NCI-H2227 (cell line): ENCODE results near the gene FCGR2B.
A peak's percentile ranks its signal among the peaks of the same experiment; 100 is the strongest.
"Not testable (repeated sequence)": the region's sequence is repeated elsewhere in the genome, so short reads cannot be mapped to it uniquely, and the experiment has no call there.

Experiments used
- DNase-seq: peaks from one replicate; lab custom pipeline; 2025; ENCODE audit not compliant: unreplicated experiment; lab: John Stamatoyannopoulos, UW

The FCGR2B gene

DNA sequence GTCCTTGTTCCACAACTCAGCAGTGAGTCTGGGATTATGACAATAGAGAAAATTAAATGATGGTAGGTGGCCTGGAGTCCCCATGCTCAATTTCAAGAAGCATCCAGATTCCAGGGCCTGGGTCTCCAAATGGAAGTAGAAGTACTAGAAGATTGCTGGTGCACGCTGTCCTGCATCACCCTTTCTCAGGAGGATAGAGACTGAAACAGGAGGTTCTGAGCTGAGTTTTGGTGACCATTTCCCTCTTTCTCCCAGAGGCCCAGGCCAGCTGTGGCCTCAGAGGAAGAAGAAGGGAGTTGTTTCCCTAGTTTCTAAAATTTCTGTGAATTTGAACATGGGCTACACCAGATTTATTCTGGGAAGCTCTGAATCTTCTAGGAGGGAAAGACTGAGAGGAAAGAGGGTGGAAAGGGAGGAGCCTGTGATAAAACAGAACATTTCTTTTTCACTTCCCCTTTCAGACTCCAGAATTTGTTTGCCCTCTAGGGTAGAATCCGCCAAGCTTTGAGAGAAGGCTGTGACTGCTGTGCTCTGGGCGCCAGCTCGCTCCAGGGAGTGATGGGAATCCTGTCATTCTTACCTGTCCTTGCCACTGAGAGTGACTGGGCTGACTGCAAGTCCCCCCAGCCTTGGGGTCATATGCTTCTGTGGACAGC, at the start of gene FCGR2B:
Gene FCGR2B (plus strand): TSS at position 460 of the 656 bp plus-strand sequence. CDS start 99 bp downstream, at position 559.
- not testable (repeated sequence) for DNase-seq

DNA sequence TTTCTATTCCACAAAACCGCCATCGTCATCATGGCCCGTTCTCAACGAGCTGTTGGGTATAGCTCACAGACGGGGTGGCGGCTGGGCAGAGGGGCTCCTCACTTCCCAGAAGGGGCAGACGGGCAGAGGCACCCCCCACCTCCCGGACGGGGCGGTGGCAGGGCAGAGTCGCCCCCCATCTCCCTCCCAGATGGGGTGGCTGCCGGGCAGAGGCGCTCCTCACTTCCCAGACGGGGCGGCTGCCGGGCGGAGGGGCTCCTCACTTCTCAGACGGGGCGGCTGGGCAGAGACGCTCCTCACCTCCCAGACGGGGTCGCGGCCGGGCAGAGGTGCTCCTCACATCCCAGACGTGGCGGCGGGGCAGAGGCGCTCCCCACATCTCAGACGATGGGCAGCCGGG, 46.5 kb upstream of the FCGR2B start:
- DNase-seq, result not testable (repeated sequence)

DNA sequence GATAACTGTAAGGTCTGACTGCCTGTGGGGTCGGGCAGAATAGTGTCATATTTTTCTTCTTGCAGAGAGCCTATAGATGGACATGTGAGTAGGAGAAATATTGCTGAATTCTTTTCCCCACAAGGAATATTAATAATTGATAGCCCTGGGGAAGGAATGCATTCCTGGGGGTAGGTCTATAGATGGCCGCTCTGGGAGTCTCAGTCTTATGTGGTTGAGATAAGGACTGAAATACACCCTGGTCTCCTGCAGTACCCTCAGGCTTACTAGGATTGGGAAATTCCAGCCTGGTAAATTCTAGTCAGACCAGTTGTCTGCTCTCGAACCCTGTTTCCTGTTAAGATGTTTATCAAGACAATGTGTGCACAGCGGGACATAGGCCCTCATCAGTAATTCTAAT, 44.4 kb upstream of the FCGR2B start:
- DNase-seq, result not testable (repeated sequence)

DNA sequence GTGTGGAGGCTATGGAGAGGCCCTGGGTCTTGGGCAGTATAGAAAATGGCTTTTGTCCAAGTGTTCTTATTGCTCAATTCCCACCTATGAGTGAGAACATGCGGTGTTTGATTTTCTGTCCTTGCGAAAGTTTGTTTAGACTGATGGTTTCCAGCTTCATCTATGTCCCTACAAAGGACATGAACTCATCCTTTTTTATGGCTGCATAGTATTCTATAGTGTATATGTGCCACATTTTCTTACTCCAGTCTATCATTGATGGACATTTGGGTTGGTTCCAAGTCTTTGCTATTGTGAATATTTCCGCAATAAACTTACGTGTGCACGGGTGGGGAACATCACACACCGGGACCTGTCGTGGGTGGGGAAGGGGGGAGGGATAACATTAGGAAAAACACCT, 42.5 kb upstream of the FCGR2B start:
- not testable (repeated sequence) for DNase-seq

DNA sequence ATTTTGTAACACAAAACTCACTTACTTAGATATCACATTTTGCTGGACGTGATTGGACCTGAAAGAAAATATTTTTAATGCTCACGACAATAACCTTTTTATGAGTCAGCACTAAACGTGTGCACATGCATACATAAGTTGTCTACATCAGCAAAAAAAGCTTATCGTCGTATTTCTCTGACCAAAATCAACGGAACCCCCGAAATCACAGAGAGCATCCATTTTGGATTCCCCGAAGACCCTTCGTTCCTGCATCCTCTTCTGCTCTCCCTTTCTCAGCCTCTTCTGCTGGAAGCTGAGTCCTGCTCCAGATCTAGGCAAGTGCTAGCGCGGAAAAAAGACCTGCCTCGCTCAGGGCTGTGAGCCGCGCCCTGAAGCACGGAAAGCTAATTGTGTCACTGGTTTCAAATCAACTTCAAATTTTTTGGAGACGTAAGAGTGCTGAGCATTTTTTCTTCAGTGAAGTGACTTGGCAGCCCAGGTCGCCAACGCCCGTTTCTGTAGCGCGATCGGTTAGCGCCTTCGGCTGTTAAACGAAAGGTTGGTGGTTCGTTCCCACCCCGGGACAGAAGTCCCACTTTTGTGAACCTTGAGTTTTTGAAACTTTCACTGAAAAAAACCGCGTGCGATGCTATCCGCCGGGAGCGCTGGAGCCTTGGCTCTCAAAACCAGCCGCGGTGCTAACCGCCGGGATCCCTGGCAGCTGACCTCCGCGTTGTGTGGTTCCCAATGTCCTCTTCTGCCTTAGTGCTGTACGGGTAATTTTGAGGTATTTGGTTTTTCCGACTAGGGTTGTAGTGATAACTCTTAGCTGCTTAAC, 41.6 kb upstream of the FCGR2B start:
- peak; percentile 85 for DNase-seq

DNA sequence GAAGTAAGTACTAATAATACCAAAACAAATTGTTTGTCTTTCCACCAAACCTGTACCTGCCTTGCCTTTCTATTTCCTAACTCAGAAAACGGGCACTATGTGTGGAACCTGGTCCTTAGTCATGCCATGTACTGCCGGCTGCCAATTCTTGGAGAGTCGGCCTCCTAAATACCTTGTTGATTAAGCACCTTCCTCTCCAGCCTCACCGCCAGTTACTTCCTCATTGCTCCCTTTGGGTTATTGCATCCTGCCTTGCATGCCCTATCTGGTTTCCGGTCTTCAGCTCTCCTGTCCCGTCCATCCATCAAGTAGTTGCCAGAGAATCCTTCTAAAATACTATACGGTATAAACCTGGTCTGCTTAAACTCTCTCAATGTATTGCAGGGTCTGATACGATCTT, 40.9 kb upstream of the FCGR2B start:
- DNase-seq, result not testable (repeated sequence)

DNA sequence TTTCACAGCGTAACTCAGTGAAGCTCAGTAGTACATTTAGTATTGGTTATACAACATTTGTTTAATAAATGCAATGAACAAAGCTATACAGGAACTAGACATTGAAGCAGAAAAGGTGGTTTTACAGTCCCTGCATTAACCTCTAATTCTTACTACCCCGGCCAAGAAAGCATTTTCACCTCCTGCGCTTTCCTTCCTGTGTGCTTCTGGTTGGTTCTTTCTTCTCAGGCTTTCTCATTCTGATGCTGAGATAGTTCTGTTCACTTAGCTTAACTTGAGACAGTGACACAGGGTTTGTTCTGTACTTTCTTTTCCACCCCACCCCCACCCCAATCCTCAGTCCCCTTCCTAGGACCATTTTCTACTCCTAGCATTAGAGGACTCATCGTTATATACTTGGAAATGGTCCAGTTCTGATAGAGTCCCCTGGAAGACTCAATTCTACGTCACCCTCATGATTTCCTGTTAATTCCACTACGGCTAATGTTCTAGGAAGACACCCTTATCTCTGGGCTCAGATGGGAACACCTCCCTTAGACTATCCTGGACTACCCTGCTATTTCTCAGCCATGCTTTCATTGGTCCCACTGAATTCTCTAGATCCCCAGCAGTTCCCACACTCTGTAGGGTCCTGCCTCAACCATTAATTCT, 39.4 kb upstream of the FCGR2B start:
- not testable (repeated sequence) for DNase-seq

DNA sequence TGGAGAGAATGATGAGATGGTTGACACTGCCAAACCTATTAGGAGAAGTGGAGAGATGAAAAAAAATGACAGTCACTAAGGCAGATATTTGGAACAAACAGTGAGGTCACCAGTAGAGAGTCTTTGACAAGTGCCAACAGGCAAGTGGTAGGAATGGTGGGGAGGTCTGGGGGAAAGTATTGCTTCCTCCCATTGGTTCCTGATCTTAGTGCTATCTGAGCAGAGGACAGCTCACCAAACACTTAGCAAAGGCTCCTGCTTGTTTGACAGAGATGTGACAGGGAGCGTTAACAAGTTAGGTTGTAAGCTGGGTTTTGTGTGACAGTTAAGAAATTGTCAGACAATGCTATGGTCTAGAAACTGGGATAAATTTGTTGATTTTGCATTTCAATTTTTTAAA, 38.3 kb upstream of the FCGR2B start:
- not testable (repeated sequence) for DNase-seq

DNA sequence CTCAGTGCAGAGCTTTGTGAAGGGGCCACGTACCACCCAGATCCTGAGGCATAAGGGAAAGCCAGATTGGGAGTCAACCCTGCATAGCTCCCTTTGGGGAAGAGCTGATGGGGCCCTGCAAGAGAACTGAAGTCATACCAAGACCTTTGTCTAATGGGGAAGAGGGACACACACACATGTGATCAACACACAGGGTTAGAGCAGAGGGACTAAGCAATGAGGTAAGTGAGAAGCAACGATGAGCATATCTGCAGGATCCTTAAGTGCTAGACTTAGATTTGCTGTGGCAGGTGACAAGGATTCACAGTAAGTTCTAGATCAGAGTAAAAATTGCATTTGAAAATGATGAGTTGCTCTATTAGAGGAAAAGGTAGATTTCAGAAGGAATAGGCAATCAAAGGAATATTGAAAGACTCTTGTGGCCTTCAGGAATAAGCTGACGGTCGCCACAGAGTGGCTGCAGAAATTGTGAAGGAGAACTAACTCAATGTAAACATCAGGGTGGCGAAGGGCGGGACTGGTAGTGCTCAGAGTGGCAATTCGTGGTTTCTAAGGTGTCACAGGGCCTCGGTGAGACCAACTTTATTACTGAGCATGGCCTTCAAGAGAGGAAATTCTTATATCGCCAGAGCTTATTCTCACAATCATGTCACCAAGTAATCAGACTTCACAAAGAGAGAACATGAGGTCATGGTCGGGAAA, 36.3 kb upstream of the FCGR2B start:
- DNase-seq, result not testable (repeated sequence)

DNA sequence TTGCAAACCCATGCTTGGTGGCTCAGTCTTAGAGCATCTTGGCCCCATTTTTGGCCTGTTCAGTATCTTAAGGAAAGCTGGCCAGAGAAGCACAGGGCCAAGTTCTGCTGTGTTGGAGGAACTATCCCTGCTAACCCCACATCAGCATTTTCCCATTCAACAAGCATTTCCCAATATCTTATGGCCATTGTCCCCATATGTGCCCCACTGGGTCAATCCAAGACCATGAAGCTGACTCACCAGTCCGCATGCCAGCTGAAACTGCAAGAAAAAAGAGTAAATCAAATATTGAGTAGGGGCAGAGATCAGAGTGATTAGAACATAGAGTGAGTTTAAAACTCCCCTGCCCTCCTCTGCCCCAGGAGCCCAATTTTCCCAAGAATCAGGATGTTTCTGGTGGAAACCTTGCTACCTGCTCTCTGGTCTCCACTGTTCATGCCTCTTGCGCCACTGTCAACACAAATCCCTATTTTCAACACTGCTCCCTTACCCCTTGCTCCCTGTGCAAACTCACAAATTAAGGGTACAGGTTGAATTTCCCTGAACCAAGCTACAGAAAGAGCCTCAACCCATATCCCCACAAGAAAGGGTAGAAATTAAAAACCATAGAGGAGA, 32.7 kb upstream of the FCGR2B start:
- not testable (repeated sequence) for DNase-seq

DNA sequence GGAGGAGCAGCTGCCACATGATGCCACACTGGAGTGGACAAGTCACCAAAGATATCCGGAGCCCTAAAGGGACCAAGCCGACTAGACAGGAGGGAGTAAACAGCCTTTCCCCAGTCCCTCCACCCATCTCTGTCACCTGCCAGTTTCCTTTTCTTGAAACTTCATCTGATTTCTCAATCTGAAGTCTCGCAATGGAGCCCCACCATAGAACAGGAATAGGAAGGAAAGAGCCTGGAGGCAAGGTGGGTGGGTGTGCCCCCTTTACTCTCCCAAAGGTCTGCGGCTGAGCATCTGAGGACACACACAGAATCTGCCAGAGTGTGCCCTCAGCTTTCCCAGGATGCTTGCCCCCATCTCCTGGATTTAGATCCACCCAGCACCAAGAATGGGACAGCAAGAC, 31.9 kb upstream of the FCGR2B start, which contains the start of gene FCGR3B:
Gene FCGR3B (minus strand): TSS at position 101 of the 400 bp plus-strand sequence. CDS start 82 bp downstream, at position 19.
- DNase-seq, result no peak

DNA sequence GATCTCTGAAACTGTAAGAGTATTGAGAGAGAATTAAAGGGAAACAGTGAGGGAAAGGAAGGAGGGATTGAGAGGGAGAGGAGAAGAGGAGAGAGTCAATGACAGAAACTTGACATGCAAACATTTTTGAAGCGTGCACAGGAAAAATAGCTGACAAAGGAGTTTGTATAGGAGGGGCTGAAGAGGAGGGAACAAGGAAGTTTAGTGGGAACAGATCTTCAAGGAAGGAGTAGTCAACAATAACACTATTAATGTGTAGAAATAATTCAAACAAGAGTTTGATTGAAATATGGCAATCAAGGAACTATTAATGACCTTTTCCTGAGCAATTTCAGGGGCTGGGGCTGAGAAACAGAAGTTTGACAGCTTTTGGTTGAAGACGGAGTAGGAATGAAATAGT, 27.9 kb upstream of the FCGR2B start:
- DNase-seq, result not testable (repeated sequence)

DNA sequence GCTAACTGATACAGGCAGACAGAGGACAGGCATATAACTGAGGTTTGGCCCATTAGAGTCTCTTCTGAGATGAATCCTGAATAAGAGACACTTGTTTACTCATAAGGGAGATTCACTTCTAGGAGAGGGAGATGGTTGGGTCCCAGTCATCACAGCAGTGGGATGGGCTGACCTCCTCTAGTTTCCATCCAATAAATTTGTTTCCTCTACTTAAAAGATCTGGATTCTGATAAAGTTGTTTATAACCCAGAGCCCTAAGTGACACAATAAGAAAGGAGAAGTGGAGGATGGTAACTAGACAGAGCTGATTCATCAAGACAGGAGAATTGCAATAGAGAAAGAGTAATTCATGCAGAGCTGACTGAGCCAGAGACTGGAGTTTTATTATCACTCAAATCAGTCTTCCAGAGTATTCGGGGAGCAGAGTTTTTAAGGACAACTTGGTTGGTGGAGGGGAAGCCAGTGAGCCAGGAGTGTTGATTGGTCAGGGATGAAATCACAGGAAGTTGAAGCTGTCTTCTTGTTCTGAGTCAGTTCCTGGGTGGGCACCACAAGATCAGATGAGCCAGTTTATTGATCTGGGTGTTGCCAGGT, 26.7 kb upstream of the FCGR2B start:
- DNase-seq, result not testable (repeated sequence)

DNA sequence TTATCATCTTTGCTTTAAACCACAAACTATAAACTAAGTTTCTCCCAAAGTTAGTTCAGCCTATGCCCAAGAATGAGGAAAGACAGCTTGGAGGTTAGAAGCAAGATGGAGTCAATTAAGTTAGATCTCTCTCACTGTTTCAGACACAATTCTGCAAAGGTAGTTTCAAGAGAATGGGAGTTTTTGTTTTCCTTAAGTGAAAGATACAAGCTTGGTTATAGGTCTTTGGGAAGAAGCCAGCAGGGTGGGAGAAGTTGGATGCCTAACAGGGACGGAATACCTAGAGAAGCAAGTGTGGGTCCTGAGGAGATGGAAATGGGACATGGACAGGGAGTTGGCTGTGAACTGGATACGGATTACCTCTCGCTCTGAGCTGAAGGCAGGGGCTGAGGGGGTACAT, 26.0 kb upstream of the FCGR2B start:
- DNase-seq, result not testable (repeated sequence)

DNA sequence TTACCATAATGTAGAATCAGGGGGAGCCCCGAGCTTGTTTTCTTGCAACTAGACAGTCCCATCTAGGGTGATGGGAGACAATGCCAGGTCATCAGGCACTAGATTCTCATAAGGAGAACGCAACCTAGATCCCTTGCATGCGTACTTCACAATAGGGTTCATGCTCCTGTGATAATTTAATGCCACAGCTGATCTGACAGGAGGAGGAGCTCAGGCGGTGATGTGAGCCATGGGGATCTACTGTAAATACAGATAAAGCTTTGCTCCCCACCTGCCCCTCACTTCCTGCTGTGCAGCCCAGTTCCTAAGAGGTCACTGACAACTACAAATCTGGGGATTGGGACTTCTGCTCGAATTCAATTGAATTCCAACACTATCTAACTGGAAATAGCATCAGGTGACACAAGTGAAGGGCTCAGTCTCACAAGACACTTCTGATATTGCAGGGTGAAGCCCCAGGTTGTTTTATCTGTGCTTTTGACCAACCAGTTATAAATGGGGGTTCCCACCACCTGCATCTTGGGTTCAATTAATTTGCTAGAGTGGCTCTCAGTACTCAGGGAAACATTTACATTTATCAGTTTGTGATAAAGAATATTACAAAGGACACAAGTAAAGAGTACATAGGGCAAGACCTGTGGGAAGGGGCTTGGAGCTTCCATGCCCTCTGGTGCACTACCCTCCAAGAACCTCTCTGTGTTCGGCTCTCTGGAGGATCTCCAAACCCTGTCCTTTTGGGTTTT, 24.5 kb upstream of the FCGR2B start:
- DNase-seq, result not testable (repeated sequence)

DNA sequence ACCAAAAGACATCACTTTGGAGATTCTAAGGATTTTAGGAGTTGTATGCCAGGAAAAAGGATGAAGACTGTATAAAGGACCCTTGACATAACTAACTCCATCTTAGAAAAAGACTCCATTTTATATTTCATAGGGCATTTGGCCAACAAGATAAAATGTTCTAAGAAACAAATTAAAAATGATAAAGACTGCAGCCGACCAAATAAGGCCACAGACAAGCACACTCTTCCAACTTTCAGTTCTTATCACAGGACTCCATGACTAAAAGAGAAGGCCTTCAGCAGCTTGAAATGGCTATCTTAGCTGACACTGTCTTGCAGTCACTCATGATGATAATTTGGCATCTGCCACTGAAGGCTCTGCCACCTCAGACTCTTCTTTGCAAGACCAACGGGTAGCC, 23.7 kb upstream of the FCGR2B start:
- DNase-seq, result not testable (repeated sequence)

DNA sequence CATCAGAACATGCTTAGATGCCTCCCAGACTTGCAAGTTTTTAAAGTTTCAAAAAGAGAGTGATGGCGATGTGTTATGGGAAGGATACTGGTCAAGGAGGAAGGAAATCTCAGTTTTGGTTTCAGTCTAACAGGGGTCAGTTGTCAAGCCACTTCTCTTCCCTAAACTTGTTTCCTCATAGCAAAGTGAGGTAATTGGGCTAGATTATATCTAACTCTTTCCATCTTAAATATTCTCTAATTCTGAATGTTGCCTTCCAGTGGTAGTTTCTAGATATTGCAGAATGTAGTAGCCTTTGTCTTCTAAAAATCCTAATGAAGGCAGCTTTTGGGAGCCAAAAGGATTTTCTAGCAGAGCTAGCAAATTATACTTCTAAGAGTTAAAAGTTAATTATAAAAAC, 20.2 kb upstream of the FCGR2B start:
- not testable (repeated sequence) for DNase-seq

DNA sequence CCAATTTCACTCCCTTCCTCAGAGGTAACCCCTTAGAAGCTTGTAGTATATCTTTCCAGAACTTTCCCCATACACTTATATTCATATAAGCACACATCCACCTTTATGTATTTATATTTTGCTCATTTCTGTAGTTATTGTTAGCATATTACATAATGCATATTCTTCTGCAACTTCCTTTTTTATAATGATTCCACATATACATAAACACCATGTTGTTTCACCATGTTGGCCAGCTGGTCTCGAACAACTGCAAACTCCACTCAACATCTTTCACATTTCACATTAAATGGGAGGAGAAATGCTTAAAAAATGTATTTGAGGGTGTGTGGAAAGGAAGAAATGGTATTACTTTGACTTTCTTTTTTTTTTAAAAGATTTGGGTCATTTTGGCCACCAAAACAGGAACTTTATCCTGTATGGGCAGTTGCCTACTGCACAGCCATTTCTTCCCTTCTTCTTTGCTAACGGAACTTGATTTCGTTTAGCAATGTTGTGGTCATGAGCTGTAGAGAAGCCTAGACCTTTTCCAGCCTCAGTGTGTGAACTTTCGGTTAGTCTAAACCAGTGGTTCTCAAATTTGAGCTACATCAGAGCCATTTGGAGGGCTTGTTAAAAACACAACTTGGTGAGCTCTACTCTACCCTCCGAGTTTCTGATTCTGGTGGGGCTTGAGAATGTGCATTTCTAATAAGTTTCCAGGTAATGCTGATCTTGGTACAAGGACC, 19.3 kb upstream of the FCGR2B start:
- not testable (repeated sequence) for DNase-seq

DNA sequence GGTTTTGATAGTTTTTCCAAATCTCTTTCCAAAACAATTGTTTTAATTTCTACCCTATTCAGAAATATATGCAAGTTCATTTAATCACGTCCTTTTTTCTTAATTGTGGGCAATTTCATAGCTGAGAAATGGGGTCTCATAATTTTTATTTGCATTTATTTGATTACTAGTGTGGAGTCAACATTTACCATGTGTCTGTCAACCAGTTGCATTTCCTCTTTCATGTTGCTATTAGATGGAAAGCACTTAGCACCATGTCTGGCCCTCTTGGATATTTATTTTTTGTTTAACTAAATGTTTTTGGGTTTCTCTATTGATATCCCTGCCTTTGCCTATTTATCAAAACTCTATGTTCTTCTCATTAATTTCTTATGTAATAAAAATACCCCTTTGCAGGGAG, 18.1 kb upstream of the FCGR2B start:
- DNase-seq, result not testable (repeated sequence)
